Measurements from ENCODE around the gene LGR6.
"Not testable (repeated sequence)": the region's sequence is repeated elsewhere in the genome, so short reads cannot be mapped to it uniquely, and the experiment has no call there.

DNA sequence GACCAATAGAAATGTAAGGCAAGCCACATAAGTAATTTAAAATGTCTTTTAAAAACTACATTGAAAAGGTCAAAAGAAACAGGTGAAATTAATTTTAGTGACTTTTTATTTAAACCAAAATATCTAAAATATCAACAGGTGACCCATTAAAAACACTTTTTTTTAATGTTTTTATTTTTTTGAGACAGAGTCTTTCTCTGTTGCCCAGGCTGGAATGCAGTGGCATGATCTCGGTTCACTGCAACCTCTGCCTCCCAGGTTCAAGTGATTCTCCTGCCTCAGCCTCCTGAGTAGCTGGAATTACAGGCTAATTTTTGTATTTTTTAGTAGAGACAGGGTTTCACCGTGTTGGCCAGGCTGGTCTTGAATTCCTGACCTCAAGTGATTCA is 12.9 kb upstream of the LGR6 start:
- not testable (repeated sequence) for TF ChIP-seq OSR1 (CRISPR knock-in tag; IDR thresholded peaks at IDR 0.05); ZFP30 (CRISPR knock-in tag; IDR thresholded peaks at IDR 0.05); RARB (CRISPR knock-in tag; IDR thresholded peaks at IDR 0.05); ARNTL (CRISPR knock-in tag; IDR thresholded peaks at IDR 0.05; ENCODE audit: borderline replicate concordance, low read depth)
